ENCODE results near the gene EDN2.

EDN2 gene

DNA sequence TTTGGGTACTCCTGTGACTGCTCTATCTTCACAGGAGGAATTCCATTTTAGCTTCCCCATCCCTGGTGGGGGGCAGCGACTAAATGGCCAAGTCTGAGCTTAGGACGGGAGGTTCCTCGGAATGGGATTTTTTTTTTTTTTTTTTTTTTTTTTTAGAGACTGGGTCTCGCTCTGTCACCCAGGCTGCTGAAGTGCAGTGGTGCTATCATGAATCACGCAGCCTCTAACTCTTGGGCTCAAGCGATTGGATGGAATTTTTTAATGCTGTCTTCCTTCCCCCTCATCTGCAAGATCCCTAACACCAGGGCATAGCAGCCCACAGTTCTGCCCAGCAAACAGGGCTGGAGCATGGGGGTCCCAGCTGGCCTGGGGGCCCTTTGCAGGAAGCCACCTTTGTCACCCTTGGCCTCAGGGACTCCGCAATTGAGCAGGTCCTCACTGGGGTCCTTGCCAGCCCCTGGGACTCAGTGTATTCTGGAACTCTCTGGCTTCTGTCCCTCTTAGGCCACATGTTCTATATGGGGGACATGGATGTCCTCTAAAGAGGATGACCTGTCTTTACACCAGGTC lies 13.1 kb upstream of the EDN2 start:
- no peak for DNase-seq

DNA sequence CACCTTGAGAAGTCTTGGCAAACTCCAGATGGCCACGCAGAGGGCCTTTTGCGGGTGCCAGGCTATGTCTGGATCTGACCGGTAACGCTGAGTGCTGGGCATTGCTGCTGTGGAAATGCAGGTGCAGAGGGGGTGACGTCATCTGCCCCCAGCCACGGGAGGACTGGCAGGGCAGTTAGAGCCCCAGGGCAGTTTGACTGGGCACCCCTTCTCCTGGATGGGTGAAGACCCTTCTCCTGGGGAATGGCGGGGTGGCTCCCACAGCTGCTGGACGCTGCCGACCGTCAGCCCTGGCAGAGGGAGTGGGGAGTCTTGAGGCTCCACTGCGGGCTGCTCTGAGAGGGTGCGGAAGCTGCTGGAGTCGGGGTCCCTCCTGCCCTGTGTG lies 12.6 kb upstream of the EDN2 start:
- no peak for DNase-seq

DNA sequence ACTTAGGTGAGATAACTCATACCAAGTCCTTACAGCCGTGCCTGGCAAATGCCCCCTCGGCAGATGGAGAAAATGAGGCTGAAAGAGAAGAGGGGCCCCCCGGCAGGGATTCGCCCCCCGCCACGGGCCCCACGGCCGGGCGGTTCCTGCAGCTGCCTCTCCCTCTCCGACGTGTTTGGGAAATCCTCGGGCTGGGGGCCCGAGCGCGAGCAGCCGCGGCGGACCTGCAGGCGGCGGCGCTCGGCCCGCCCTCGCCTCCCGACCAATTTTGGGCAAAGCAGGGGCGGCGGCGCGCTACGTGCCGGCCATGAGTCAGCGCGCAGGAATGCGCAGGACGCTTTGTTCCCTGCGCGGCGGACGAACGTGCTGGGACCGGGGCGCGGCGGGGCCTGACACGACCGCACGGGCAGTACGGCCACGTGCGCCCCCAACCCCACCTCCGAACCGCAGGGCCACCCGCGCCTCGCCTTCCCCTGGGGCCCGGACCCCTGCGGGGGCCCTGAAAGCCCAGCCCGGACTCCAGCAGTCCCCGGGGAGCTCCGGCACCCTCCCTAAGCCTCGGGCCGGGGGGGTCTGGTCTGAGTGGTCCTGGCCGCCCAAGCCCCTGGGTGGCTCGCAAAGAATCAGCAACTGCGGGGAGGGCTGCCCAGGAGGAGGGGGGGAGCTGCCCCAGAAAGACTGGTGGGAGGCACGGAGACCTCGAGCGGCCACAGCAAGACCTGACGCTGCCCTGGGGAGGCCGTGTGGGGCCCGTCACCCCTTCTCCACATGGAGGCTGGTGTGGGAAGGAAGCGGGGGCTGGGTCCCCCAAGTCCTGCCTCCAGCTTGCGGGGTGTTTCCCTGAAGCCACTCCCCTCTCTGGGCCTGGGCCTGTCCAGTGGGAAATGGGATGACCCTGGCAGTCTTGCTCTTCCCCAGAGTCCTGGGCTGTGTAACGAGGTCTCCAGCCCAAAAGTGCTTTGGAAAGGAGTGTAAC lies 11.9 kb upstream of the EDN2 start:
- no peak for DNase-seq

DNA sequence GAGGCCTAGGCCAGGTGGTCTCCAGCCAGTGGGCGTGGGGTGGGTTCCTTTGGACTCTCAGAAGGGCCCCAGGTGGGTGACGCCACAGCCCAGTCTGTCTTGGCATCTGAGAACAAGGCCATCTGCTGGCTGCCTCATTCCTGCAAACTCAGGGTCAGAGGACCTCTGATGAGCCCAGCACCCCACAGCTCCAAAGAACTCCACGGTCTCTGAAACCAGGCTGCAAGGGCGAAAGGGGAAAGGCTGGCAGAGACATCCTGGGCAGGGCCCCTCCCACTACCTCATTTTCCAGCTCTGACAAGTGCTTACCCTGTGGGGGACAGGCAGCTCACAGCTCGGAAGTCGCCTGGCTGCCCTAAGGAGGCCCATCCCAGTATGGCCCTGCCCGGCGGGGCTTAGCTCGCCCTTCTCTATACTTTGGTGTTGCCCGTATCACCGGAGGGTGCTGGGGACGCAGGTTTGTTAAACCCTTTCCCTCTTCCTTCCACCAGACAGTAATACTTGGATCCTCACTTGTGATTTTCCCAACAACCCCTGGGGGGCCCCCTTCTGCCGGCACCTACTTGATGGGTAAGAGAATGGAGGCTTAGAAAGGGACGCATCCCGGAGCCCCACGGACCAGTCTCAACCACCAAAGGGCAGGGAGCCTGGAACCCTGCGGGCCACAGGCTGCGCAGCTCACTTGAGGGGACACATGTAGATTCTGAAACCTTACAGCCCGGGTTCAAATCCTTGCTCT lies 10.9 kb upstream of the EDN2 start:
- DNase-seq, result no peak

DNA sequence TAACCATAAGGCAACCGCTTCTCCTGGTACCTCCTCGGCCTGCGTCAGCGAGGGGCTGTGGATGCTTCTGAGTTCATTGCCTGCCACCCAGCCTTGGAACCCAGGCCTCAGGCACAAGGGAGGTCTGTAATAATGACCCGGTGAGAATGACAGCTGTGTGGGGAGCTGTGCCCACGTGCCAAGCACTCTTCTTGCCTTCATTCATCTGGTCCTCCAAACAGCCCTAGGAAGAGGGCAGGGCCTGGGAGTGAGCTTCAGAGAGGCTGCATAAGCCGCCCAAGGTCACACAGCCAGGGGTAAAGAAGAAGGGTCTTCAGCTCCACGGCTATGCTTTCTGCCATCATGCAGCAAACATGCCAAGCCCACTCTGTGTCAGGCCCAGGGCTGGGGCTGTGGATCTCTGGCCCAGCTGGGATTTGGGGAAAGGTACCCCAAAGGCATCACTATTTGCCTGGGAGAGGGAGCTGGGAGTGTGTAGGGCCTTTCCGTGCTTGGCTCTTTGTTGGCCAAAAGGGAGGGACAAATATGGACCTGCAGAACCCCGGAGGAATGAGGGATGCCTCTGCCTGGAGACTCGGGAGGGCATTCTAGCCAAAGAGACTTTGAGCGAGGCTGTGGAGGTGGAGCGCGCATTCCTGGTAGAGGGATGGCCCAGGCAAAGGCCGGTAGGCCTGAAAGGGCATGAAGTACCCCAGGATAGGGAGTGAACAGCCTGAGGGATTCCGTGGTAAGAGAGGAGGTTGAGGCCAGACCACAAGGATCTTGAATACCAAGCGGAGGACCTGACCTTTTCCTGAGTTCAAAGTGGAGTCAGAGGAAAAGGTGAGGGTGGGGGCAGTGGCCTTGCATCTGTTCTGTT lies 10.1 kb upstream of the EDN2 start:
- DNase-seq, result no peak

DNA sequence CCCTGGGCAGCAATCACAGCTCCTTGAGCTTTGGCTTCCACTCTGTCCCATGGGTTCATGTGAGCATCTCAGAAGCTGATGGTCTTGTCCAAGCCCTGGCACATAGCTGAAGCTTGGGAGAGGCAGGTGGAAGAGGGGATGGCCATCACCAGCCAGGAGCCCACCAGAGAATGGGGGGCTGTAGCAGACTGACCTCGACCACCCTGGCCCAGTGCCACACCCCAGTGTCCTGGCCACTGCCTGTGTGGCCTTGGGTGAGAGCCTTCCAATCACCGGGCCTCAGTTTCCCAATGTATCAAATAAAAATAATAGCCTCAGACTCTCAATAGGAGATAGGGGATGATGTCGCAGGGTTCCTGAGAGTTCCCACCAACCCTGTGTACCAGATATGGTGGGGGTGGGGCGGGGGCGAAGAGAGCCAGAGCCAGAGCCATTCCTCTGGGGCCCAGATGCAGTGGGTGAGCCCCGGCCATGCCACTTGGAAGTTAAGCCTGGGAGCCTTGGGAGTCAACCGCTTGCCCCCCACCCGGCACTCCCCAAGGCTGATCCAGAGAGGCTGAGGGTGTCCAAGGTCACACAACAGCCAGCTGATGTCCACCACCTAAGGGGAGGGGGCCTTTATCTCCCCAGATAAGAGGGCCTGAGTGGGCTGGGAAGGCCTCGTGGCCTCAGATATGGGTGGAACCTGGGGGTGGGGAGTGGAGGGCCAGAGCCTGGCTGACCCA lies 9.3 kb upstream of the EDN2 start:
- no peak for DNase-seq

DNA sequence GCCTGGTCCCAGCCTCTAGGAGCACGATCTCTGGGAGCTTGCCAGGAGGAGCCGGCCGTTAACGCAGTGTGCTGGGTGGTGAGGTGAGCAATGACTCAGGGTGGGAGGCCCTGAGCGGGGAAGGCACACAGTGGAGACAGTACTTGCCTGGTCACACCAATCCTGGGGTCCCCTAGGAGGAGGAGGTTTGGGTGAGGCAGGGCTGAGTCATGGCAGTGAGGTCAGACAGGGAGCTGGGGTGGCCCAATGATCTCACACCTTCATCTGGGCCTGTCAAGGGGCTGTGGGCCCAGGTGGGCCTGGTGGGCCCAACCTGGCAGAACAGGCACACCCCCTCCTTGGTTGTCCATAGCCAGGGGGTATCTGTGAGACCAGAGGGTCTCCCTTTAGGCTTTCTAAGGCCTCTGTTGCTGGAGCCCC lies 8.6 kb upstream of the EDN2 start:
- no peak for DNase-seq

DNA sequence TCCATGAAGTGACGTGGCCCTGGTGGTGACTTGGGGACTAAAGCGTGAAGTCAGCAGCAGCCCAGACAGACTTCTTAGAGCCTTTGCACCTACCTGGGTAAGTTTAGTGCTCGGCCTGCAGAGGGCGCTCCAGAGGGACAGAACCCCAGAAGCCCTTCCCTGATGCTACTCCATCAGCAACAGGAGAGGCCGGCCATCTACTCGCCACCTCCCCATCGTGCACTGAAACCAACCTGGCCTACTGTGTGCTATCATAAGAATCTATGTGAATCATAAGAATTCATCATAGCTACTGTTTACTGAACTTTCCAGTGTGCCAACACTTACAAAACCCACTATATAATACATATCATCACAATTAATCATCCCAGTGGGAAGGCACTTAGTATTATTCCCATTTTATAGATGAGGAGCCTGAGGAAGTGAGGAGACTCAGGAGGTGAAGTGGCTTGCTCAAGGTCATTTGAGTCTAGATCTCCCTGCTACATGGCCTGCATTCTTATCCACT lies 7.9 kb upstream of the EDN2 start:
- DNase-seq, result peak in 1 of 2 donors; percentile 11

DNA sequence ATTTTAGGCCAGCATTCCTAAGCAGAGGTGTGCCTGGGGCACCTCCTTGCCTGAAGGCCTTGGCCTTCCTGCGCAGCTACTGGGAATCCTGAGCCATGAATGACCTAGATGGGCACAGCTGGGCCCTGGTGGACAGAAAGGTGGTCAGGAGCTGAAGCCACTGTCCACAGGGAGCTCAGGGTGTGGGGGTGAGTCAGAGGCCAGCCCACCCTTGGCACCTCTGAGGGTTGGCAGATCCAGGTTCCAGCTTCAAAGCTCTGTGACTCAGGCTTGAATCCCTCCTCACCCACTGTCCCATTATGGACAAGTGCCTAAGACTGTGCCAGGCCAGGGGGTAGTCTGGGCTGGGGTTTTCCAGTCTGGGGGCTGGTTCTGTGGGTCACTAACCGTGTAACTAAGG lies 6.4 kb upstream of the EDN2 start:
- DNase-seq, result no peak

DNA sequence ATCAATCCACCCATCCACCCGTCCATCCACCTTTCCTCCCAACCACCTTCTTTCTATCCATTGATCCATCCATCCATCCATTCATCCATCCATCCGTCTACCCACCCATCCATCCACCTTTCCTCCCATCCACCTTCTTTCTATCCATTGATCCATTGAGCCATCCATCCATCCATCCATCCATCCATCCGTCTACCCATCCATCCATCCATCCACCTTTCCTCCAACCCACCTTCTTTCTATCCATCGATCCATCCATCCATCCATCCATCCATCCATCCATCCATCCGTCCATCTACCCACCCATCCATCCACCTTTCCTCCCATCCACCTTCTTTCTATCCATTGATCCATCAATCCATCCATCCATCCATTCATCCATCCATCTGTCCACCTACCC lies 5.1 kb upstream of the EDN2 start:
- no peak for DNase-seq

DNA sequence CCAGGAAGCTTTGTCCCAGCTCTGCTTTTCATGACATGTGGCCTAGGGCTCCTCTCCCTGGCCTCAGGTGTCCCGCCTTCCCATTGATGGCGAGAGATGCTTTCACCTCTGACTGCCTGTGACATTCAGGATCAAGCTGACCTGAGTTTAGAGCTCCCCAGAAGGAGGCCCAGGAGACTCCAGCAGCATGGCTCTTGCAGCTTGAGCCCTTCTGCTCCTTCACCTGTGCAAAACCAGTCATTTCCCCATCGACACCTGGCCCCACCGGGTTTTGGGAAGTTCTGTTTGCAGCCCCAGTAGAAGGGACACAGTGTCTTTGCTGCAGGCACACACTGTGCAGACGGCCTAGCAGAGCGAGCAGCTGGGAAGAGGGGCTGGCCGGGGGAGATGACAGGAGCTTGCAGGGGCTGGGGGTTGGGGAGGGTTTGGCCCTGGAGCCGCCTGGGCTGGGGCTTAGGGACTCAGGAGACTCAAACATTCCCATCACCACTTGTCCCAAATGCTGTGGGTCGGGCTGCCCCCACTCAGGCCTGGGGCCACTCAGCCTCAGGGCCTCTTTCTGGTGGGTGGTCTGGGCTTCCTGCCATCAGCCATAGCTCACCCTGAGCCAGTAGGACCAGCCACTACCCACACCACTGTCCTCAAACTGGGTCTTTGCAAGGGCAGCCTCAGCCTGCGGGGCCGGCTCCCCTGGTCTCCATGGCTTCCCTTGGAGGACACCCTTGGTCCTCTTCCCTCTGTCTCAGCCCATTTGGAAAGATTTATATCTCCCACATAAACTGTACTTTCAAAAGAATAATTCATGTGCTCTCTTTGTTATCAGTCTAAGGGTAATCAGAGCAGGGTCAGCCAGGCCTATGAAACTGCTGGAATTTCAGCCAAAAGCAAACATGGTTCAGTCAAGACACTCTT lies 3.8 kb upstream of the EDN2 start:
- DNase-seq, result no peak

DNA sequence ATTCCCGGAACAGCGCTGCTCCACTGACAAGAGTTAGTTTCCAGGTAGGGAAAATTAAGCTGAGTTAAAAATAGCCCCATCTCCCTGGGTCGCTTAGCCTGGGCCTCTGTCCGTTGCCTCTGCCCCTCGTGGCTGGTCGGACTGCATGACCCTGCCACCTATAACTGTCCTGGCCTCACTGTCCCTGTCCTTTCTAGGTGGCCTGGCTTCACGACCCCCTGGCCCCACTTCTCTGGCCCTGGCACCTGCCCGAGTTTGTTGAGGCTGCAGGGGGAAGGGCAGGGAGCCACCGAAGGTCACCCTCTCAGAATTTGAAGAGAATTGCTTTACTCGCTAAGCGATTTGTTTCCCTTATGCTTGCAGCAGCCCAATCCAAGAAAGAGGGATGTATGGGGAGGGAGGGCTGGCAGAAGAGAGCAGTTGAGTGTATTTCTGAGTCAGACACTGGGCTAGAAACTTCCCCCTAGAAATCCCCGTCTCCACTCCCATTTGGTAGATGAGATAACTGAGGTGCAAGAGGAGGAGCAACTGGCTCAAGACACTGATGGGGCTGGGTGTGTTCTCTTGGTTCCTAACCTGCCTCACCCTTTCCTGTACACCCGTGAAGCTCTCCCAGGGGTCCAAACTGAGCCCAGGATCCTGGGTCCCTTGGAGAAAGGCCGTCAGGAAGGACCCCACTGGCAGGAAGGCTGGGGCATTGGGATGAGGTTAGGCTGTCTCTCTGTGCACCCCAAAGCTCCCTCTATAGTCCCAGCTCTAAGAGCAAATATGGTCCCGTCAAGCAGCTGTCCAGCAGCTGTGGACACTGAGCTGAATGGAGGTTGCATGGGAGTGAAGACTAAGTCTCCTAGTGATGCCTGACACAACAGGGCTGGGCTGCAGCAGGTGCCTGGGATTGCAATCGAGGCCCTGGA lies 2.9 kb upstream of the EDN2 start:
- no peak for DNase-seq

DNA sequence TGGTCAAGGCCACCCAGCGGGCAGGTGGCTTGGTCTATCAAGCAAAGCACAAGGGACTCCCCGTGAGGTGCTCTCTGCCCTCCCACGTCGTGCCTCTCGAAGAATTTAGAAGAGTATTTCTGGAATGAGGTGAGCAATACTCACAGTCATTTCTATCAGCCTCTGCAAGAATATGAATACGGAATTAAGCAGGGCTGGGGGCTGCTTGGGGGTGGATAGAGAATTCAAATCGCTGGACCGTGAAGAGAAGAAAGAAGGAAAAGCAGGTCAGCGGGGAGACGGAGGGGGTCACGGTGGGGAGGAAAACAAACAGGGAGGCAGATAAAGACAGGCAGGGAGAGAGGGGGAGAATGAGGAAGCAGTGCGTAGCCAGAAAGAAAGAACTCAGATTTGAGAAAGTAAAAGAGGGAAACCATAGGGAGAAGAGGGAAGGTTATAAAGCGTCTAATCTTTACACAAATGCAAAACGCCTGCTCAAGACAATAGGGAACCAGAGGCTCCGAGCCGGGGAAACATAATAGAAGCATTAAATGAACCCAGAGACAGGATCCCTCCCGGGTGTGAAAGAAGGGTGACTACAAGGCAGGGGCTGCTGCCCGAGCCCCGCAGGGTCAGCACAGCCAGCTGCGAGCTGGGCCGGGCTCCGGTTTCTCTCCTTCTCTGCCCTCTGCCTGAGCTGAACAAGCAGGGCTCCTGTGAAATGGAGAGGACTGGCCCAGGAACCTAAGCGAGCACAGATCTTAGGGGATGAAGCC lies 2.1 kb upstream of the EDN2 start:
- no peak for DNase-seq

DNA sequence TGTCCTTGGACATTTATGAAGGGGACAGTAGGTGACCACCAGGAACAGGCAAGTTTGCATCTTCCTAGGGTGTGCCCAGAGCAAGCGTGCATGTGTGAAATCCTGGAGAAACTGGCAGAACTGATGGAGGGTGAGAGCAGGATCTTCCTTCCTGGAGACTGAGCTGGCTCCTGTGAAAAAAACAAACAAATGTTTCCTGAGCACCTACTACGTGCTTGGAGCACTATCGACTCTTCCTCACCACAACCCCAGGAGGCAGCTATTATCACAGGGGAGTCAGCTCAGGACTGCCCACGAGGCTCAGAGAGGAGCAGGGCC lies 1.5 kb upstream of the EDN2 start:
- no peak for DNase-seq

DNA sequence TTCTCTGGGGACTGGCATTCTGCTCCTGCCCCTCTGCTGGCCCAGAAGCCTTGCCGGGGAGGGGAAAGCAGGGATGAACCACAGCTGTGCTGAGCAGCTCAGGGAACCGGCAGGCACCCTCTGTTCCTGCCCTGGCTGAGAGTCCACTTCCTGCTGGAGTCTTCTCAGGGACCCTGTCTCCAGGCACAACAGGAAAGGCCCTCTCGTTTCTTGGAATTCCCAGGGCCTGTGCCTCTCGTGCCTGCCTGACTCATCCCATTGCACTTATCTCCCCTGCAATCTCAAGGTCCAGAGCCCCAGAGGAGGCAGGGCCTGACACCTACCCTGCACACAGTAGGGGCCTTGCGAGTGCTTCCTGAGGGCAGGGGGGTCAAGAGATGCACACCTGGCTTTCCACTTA lies 1.1 kb upstream of the EDN2 start:
- no peak for DNase-seq

DNA sequence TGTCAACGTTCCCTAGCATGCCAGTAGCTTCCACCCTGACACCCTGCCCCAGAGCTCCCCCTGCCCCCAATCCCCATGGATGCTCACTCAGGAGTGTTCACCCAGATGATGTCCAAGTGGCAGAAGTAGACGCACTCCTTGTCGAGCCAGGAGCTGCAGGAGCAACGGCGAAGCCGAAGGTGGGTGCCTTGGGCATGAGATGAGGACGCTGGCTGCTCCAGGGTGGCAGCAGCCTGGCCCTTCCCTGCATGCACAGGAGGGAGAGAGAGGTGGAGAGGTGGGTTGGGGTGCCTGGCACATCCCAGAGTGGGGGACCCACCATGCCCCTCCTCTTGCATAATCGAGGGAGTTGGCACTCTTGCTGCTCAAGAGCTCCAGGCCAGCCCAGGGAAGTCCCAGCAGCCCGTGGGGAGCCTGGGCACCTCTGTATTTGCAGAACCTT lies 502 bp downstream of the EDN2 start:
- no peak for DNase-seq

DNA sequence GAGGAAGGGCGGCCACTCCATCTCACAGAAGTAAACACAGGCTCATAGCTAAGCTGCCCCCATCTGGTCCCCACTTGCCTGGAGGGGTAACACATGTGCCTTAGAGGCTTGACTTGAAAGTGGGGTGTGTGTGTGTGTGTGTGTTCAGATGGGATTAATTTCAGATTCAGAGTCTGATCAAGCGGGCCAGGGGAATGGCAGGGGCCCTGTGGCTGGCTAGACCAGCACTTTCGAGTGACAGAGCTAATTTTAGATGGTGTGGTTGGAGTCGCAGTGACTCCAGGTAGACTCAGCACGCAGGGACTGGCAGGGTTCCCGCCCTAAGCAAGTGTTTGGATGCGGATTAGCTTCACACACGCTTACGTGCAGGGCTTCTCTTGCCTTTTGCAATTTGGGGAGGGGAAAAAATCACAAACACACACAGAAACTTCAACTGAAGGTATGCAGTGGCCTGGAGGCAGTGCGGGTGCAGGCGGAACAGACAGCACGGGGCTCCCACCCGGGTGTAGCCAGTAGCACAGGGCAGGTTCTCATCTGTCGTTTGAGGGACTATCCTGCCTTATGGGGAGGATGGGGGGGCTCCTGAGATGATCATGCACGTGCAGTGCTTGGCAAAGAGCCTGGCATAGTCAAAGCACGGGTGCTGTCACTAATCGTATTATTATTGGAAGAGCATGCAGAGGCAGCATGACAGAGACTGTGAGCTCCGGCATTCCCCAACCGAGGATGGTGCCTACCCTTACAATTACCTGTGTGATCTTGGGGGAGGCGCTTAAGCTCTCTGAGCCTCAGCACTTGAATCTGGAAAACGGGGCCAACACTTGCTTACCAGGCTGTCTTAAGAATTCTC lies 1.3 kb downstream of the EDN2 start:
- DNase-seq, result no peak
